ENCODE measurements around the gene COBL.

Gene COBL

DNA sequence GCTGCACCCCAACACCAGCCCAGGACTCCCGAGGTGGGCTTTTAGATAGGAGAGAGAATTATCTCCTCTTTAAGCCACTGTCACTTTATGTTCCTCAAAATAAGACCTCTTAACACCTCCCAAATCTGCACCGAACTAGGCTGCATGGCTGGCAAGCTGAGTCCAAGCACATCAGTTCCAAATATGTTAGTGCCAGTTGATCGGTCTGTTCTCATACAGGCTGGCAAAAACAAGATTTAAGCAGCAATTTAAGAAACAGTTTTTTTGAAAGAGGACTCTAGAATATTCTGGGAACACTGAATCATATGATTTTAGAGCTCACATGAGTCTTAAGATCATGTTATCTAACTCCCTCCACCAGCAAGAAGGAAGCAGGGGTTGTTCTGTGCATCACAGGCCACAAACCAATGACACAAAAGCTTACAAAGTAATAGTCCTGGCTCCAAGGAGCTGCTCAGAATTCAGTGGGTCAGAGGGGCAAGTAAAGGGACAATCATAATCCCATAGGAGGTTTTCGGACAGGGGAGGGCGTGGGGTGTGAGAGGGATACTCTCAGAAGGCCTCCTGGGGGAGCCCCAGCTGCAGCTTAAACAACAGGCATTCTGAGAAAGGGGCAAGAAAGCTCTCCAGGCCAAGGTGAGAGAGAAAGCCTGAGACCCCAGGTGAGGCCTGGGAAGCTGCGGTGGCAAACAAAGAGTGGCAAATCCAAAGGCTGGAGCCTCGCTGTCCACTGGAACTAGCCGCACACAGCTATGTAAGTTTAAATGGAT lies 7.1 kb downstream of the COBL start:
- TF ChIP-seq TAF1 (IDR thresholded peaks at IDR 0.05; ENCODE audit: low read depth, low read length) (no peak), POLR2A (IDR thresholded peaks at IDR 0.05; ENCODE audit: low read depth, low read length) (no peak), POLR2AphosphoS5 (IDR thresholded peaks at IDR 0.05; ENCODE audit: low read depth, low read length) (no peak), SPI1 (IDR thresholded peaks at IDR 0.05; ENCODE audit: low read depth, low read length) (no peak), POU2F2 (IDR thresholded peaks at IDR 0.05; ENCODE audit: low read depth, low read length) (no peak)
- no peak for DNase-seq (ENCODE audit: insufficient read length, low spot score)
- FAIRE-seq, result no peak

DNA sequence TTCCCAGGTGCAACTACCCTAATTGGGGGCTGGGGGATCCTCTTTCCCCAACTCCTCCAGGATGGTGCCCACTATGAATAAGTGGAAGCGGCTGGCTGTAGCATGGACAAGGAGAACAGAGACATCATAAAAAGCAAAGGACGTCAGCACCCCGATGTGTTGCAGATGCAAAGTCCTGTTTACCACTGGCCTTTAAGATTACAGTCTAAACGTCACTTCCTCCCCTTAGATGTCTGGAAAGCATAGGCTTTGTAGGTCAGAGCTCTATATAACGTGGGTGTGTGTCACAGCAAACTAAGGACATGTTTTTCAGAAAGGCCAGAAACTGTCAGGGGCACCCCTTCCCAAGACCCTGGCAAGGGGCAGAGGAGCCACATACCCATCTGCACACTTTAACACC lies 7.9 kb downstream of the COBL start:
- FAIRE-seq (no peak), DNase-seq (ENCODE audit: insufficient read length, low spot score) (no peak)
- TF ChIP-seq POLR2AphosphoS5 (IDR thresholded peaks at IDR 0.05; ENCODE audit: low read depth, low read length), result no peak
- no peak for TF ChIP-seq PAX5 (IDR thresholded peaks at IDR 0.05; ENCODE audit: insufficient read depth, low read length, severe bottlenecking)
- TF ChIP-seq POLR2A (IDR thresholded peaks at IDR 0.05; ENCODE audit: low read depth, low read length), result no peak
- no peak for TF ChIP-seq TAF1 (IDR thresholded peaks at IDR 0.05; ENCODE audit: low read depth, low read length)
- no peak for TF ChIP-seq SPI1 (IDR thresholded peaks at IDR 0.05; ENCODE audit: low read depth, low read length)
- TF ChIP-seq POU2F2 (IDR thresholded peaks at IDR 0.05; ENCODE audit: low read depth, low read length), result no peak

DNA sequence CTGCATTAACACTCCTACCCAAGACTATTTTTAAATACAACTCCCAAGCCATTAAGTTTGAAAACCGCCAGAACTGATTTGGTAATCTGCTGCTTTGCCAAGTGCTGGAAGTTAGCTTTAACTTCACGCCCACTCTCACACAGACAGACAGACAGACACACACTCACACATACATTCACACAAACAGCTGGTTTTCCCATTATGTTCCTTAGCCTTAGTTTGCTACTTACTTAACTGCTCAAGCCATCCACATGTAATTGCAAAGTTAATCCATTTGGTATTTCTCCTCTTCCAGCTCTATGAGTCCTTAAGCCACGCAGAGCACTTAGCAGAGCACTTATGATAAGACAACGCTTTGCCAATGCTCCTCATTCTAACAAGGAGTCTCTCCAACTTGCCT lies 8.3 kb downstream of the COBL start:
- TF ChIP-seq POLR2A (IDR thresholded peaks at IDR 0.05; ENCODE audit: low read depth, low read length), result no peak
- no peak for TF ChIP-seq PAX5 (IDR thresholded peaks at IDR 0.05; ENCODE audit: insufficient read depth, low read length, severe bottlenecking)
- TF ChIP-seq POLR2AphosphoS5 (IDR thresholded peaks at IDR 0.05; ENCODE audit: low read depth, low read length), result no peak
- no peak for TF ChIP-seq SPI1 (IDR thresholded peaks at IDR 0.05; ENCODE audit: low read depth, low read length)
- TF ChIP-seq TAF1 (IDR thresholded peaks at IDR 0.05; ENCODE audit: low read depth, low read length), result no peak
- TF ChIP-seq POU2F2 (IDR thresholded peaks at IDR 0.05; ENCODE audit: low read depth, low read length), result no peak

DNA sequence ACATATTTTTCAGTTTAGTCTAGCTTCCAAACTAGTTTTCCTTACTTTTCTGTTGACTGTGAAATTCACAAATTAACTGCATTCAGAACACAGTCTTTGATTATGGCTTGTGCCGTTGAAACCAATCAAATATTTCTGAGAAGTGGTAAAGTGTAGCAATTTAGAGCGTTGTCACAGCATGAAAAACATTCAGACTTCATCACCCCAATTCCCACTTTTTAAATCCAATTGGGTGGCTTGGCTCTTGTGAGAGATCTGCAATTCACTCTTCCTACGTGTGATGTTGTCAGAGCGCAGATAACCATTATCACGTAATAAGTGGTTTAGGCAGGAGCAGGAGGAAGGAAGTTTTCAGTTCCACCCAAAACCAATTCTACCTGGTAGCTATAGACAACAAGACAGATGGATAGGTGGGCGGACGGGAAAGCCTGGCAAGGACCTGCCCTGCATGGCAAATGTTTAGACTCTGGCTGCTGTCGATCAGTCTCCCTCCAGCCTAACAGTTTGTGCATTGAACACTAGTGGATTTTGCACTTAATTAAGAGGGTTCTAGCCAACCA lies 8.9 kb downstream of the COBL start:
- no peak for FAIRE-seq
- no peak for TF ChIP-seq TAF1 (IDR thresholded peaks at IDR 0.05; ENCODE audit: low read depth, low read length)
- no peak for TF ChIP-seq PAX5 (IDR thresholded peaks at IDR 0.05; ENCODE audit: insufficient read depth, low read length, severe bottlenecking)
- TF ChIP-seq POLR2A (IDR thresholded peaks at IDR 0.05; ENCODE audit: low read depth, low read length), result no peak
- DNase-seq (ENCODE audit: insufficient read length, low spot score), result no peak

More for the DNA sequence above, 8.3 kb downstream of the COBL start:
- FAIRE-seq (no peak), DNase-seq (ENCODE audit: insufficient read length, low spot score) (no peak)

DNA sequence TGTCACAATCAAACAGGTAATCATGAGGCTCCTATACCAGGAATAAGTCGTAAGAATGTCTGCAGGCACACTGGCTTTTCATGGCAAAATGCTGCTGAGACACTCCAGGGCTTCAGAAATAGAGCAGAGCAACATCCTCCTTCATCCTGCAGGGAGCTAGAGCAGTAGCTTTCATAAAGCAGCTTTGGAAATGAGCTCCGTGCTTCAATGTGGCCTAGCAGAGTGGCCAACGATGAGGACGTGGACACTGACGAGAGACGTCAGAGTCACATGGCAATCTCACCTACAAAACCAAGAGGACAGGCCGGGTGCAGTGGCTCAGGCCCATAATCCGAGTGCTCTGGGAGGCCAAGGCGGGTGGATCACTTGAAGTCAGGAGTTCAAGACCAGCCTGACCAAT lies 9.8 kb downstream of the COBL start:
- no peak for DNase-seq (ENCODE audit: insufficient read length, low spot score)
- TF ChIP-seq SPI1 (IDR thresholded peaks at IDR 0.05; ENCODE audit: low read depth, low read length) (no peak), POLR2A (IDR thresholded peaks at IDR 0.05; ENCODE audit: low read depth, low read length) (no peak), PAX5 (IDR thresholded peaks at IDR 0.05; ENCODE audit: insufficient read depth, low read length, severe bottlenecking) (no peak), POLR2AphosphoS5 (IDR thresholded peaks at IDR 0.05; ENCODE audit: low read depth, low read length) (no peak), POU2F2 (IDR thresholded peaks at IDR 0.05; ENCODE audit: low read depth, low read length) (no peak), TAF1 (IDR thresholded peaks at IDR 0.05; ENCODE audit: low read depth, low read length) (no peak)
- FAIRE-seq, result no peak

DNA sequence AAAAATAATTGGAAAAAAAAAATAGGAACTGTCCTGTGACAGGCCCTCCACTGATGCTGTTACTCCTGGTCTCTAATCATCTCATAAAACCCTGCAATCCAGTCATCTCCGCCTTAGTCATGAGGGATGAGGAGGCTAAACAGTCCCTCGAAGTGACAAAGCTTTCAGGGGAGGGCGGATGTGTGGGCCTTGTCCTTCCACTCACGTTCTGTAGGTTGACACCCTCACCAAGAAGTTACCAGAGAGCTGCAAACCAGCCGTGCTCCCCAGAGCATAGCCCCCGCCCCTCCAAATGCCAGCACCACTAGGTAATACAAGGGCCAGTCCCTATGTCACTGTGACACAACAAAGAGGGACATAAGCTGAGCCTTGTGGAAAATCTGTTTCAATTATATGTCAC lies 11.9 kb downstream of the COBL start:
- FAIRE-seq, result no peak
- DNase-seq (ENCODE audit: insufficient read length, low spot score), result no peak
- no peak for TF ChIP-seq POLR2A (IDR thresholded peaks at IDR 0.05; ENCODE audit: low read depth, low read length)

DNA sequence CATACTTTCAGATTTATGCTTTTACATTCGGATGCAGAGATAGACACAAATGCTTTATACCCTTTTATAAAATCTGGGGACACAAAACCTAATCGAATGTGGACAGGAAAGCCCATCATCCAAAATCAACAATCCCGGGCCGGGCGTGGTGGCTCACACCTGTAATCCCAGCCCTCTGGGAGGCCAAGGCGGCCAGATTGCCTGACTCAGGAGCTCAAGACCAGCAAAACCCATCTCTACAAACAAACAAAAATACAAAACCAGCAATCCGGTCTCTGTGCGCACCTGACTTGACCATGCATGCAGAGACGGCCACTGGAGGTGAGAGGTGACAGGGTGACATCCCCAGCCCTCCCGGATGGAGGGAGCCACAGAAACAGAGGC lies 13.5 kb downstream of the COBL start:
- no peak for FAIRE-seq
- no peak for DNase-seq (ENCODE audit: insufficient read length, low spot score)
- TF ChIP-seq POU2F2 (IDR thresholded peaks at IDR 0.05; ENCODE audit: low read depth, low read length), result no peak
- no peak for TF ChIP-seq TAF1 (IDR thresholded peaks at IDR 0.05; ENCODE audit: low read depth, low read length)
- no peak for TF ChIP-seq POLR2A (IDR thresholded peaks at IDR 0.05; ENCODE audit: low read depth, low read length)
- no peak for TF ChIP-seq POLR2AphosphoS5 (IDR thresholded peaks at IDR 0.05; ENCODE audit: low read depth, low read length)
- no peak for TF ChIP-seq PAX5 (IDR thresholded peaks at IDR 0.05; ENCODE audit: insufficient read depth, low read length, severe bottlenecking)
- no peak for TF ChIP-seq SPI1 (IDR thresholded peaks at IDR 0.05; ENCODE audit: low read depth, low read length)

DNA sequence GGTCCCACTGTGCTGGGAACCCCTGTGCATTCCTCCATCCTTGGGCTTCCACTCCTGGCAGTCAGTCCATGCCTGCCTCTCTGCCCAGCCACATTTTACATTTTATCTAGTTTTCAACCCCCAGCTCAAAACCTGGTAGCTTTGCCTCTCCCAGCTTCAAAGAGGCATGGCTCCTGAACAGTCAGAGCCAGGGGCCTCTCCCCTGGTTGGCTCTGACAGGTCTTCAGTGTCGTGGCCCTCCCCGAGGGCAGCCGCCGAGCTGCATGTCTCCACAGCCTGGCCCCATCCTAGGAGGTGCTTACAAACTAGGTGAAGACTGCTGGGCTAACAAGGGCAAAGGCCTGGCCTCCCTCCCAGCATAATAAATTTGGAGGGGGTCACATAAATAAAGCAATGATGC lies 14.8 kb downstream of the COBL start:
- no peak for TF ChIP-seq PAX5 (IDR thresholded peaks at IDR 0.05; ENCODE audit: insufficient read depth, low read length, severe bottlenecking)
- TF ChIP-seq POU2F2 (IDR thresholded peaks at IDR 0.05; ENCODE audit: low read depth, low read length), result no peak
- no peak for TF ChIP-seq POLR2A (IDR thresholded peaks at IDR 0.05; ENCODE audit: low read depth, low read length)
- no peak for TF ChIP-seq POLR2AphosphoS5 (IDR thresholded peaks at IDR 0.05; ENCODE audit: low read depth, low read length)
- TF ChIP-seq TAF1 (IDR thresholded peaks at IDR 0.05; ENCODE audit: low read depth, low read length), result no peak
- no peak for TF ChIP-seq SPI1 (IDR thresholded peaks at IDR 0.05; ENCODE audit: low read depth, low read length)
- DNase-seq (ENCODE audit: insufficient read length, low spot score) (no peak), FAIRE-seq (no peak)

DNA sequence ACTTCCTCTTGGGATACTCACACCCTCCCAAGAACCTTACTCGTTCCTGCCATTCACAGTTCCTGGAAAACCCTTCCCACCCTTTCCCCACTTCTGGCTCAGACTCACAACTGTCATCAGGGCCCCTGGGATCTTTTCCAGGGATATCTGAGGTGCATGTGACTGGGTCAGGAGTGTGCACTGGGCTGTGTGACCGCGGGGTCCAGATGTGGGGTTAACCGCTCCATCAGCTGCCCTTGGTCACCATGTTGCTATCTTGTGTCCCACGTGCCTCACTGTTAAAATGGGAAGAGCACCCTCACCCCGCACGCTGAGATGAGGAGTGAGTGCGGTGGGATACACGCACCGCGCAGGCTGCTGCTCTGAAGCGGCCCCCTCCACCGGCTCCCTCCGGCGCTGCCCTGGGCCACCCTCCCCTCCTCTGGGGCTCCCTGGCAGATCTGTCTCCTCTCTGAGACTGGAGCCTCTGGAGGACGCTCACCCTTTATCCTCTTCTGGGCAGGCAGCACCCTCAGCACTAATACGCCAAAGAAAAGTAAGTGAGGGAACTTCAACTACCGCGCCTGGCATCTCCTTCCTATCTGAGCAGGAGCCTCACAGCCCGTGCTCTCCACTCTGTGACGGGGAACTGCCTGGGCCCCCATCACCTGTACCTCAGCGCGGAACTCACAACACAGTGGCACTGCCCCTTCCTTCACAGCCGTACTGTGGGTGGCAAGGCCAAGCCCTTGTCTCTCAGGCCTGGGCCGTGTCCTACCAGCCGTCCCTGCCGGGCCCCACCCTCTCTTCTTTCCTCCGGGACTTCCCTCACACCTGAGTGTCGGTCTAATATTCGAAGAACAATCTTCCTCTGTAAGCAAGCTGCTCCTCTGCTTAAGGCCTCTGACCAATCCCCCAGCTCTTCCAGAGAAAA lies 15.6 kb downstream of the COBL start:
- FAIRE-seq (no peak), DNase-seq (ENCODE audit: insufficient read length, low spot score) (no peak)
- TF ChIP-seq POU2F2 (IDR thresholded peaks at IDR 0.05; ENCODE audit: low read depth, low read length) (no peak), POLR2A (IDR thresholded peaks at IDR 0.05; ENCODE audit: low read depth, low read length) (no peak), TAF1 (IDR thresholded peaks at IDR 0.05; ENCODE audit: low read depth, low read length) (no peak), POLR2AphosphoS5 (IDR thresholded peaks at IDR 0.05; ENCODE audit: low read depth, low read length) (no peak), PAX5 (IDR thresholded peaks at IDR 0.05; ENCODE audit: insufficient read depth, low read length, severe bottlenecking) (no peak), SPI1 (IDR thresholded peaks at IDR 0.05; ENCODE audit: low read depth, low read length) (no peak)
